ENCODE measurements around the gene NPSR1. TPM values are rescaled to one million over a fixed set of nuclear protein-coding genes. Genes with fewer than 3 reads are reported as not detected.

The NPSR1 gene
- polyA plus RNA-seq, 5 donors, result 0.09 TPM; not detected in 4

DNA sequence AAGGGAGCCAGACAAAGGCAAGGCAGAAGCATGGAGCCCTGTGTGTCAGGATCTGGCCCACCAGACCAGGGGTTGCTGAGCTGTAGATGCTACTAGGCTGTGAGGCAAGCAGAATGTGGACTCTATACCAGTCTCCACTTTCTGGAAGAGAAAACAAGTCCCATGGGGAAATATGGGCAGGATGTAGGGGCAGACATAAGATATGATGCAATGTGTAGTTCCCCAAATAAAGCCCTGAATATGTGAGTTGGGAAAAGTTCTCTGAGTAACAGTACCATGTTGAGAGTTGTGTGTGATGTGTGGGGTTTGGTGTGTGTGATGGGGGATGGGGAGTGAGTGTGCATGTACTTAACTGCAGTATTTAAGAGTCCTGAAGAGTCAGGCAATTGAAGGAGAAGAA, 62.3 kb downstream of the NPSR1 start:
- no peak for DNase-seq

DNA sequence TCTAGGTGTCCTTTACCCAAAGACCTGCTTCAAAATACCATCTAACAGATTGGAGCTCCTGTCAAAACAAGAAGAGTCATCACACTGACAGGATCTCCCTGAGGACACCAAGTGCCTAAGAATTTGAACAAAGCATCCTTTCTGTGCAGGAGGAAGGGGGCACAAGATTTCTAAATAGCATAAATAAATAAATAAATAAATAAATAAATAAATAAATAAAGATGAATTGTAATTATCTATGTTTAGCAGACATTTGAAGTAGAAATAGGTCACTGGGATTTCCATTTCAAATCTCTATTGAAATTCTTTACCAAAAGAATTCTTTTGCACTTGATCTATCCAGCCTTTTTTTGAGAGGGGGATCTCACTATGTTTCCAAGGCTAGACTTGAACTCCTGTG, 65.3 kb downstream of the NPSR1 start:
- DNase-seq, result no peak

DNA sequence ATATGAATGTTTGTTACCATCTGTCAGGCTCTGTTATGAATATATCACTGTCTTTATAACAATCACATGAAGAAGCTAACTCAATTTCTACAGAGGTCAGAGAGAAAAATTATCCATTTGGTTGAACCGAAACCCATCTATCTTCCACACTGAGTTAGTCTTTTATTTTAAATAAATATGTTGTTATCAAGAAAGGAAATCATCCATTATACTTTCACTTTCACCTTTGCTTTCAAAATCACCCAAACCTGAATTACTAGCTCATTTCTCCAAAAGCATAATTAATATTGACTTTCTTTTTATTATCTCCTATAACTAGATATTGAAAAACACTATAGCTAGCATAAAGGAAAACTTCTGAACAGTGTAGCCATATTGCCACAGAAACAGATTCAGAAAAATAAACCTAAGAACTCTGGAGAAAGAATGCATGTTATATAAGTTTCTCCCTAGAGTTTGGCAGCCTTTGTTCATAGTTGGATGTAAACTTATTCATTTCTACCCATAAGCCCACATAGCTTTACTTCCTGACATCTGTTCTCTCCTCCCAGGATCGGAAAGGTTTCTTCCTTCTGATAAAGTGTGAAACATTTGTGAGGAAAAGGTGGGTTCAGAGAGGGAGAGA, 66.0 kb downstream of the NPSR1 start:
- no peak for DNase-seq

DNA sequence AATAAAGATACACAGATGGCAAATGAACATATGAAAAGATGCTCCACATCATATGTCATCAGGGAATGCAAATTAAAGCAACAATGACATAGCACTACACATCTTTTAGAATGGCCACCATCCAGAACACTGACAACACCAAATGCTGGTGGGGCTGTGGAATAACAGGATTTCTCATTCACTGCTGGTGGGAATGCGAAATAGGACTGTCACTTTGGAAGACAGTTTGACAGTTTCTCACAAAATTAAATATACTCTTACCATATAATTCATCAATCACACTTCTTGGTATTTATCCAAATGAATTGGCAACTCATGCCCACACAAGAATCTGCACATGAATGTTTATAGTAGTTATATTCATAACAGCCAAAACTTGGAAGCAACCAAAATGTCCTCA, 68.2 kb downstream of the NPSR1 start:
- no peak for DNase-seq

DNA sequence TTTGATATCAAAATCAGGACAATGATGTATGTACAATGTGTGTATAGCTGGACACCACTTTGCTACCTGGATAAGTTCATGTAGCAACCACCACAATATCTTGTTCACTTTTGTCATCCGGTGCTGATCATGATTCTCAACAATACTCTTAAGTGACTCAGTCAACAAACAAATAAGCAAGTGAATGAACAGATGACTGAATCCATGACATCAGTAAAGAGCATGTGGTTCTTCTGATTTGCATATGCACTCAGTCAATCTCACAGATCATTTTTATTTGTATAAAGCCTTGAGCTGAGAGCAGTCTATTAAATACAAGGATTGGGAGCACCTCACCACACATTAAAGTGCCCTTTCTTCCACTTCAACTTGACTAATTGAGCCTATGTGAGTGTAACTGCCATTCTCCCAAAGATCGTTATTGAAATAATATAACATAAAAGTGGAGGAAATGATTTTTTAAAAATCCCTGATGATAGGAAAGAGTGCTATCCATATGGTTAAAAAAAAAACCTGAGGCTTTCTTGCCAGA, 69.5 kb downstream of the NPSR1 start:
- DNase-seq, result no peak

DNA sequence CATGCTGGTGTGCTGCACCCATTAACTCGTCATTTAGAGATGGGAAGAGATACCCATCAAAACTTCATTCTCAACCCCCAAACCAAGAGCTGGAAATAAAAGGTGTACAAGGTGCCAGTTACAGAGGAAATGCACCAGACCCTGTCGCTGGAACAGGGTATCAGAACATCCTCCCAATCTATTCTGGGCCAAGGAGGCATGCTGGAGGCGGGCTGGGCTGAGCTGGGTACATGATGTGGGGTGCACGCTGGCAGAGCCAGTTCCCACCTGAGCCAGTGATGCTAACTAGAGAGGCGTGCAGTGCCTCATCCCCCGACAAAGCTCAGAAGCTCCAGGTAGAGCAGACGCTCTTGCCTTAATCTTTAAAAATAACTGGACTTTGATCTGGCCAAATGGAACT, 70.1 kb downstream of the NPSR1 start:
- no peak for DNase-seq

DNA sequence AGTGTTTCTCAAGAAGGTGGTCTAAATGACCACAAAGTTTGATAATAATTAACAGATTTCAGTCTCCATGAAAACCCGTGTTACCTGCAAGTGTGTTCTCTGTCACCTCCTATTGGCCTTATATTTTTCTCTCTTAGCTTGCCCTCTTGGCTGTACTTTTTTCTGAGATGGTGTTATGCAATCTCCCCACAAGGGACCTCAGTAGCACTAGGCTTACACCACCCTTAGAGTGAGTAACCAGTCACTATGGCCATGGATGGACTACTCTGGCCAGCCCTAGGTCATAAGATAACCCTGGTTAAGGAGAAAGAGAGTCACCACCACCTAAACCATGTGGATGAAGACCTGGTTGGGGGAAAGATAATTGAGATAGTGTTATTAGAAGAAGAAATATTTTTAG, 76.8 kb downstream of the NPSR1 start:
- DNase-seq, result no peak

GRCh38 chr7:34735526-34735925, 77.5 kb downstream of the NPSR1 start:
- no peak for DNase-seq

DNA sequence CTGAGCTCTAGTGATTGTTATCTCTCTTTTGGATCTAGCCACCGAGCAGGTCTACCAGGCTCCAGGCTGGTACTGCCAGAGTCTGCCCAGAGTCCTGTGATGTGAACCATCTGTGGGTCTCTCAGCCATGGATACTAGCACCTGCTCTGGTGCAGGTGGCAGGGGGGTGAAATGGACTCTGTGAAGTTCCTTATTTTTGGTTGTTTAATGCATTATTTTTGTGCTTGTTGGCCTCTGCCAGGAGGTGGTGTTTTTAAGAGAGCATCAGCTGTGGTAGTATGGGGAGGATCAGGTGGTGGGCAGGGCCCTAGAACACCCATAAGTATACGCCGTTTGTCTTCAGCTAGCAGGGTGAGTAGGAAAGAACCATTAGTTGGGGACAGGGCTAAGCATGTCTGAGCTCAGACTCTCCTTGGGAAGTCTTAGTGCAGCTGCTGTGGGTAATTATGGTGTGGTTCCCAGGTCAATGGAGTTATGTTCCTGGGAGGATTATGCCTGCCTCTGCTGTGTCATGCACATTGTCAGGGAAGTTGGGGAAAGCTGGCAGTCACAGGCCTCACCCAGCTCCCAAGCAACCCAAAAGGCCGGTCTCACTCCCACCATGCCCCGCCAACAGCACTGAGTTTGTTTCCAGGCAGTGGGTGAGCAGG, 81.8 kb downstream of the NPSR1 start:
- DNase-seq, result no peak

DNA sequence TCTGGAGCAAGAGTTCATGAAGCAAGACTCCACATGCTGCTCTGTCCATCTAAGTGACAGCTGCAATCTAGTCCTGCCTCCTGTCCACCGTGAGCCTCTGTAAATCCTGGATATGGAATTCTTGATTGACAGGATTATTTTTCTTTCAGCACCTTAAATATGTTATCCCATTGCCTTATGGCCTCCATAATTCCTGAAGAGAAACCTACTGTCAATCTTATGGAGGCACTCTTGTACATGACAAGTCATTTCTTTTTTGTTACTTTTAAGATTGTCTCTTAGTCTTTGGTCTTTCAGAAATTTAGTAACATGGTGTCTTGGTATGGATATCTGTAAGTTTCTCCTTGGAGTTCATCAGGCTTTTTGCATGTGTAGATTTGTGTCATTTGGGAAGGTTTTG, 82.8 kb downstream of the NPSR1 start:
- no peak for DNase-seq

DNA sequence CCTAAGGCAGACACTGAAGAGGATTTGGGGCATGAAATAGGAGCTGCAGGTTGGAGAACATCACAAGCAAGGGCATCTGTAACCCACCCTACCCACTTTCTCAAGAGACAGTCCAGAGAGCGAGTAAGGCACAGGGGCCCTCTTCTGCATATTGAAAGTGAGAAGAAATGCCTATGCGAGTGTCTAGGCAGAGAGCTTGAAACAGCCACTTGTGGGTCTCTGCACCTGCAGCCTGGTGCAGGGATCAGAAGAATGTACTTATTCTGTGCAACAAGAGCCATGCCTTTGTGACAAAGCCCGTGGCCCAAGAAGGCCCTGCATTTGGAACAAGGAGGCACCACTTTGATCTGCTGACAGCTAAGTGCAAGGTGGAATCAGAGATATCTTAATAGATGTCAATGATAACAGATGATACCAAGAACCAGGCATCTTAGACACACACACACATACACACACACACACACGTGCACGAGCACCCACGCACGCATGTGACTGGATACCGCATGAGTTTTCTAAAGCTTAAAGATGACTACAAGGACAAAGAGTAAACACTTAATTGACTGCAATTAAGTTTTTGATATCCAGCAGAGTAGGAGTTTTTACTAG, 89.3 kb downstream of the NPSR1 start:
- no peak for DNase-seq

DNA sequence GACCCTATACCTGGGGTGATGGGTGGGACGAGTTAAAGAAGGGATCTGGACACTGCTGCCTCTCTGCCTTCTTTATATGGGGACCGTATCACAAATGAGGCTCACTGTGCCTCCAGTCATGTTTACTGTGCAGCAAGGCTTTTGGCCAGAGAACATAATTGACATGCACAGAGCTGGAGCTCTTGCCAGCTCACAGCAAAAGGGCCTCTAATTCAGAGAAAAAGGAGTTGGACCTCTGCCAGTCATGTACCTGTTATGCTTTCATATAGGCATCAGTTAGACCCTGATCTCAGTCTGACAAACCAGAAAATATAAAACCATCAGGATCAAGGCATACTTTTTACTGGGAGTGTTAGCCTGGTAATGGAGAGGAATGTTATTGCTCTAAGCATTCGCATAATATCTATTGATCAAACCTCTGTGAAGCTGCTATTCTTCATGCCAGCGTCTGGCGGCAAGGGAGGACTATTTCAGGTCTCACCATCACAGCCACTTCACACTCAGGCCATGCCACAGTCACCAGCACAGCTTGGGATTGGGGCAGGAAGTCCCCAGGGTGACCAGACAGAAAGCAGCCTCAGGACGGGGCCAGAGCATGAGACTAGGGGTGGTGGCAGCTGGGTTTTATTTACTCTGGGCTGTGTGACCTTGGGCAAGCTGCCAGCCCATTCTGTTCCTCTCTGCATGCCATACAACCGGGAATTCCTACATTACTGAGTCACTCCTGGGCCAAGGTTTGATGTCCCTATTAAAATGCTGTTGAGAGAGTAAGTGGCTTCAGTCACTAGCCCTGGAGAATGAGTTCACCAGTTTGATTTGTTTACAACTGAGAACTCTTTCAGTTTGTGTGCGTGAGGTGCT, 90.1 kb downstream of the NPSR1 start:
- DNase-seq, result peak; percentile 51 to 62

GRCh38 chr7:34748728-34749089, 90.7 kb downstream of the NPSR1 start:
- no peak for DNase-seq

DNA sequence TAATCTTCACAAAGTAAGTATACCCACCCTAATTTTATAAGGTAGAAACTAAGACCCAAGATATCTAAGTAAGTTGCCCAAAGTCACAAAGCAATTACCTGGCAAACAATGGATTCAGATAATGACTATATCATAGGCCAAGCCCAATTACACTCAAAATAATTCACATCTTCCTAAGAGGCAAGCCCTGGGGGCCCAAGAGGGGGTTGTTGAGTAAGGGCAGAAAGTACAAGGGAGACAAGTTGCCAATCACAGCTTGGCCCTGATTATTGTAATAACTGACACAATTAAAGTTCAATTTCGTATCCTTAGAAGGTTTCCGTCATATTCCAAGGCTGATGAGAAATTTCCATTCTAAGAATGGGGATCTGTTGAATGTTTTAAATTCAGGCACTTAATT, 91.4 kb downstream of the NPSR1 start:
- DNase-seq, result no peak

DNA sequence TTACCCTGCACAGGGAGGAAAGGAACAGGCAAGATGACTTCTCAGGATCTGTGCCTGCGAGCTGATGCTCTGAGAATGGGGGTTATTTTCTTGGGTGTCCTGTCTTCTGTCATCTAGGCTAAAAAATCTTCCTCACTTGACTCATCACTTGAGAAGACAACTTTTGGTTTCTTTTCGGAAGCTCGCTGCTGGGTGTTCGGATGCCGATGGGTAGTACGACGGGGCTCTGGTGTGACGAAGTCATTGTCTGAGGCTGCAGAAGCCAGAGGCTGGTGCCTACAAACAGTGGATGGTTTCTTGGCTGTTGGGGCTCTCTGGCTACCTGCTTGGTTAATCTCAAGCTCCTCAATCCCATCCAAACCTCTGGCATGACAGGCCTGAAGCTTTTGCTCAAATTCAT, 92.2 kb downstream of the NPSR1 start:
- DNase-seq, result no peak

DNA sequence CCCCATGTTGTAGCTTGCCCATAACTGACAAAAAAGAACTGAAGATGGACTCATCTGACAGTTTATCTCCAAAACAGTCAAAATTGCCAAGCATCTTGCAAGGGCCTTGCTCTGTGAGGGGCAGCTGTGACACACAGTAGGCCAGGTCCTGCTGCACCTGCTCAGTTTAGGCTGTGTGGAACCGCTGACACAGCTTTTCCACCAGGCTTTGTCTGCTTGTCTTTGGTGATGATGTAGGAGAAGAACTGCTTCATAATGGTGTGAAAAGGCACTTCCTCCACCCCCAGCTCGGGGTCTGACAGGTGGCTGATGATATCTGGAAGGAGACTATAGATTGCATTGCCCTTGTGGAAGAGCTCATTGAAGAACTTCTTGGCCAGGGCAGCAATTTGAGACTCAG, 92.6 kb downstream of the NPSR1 start:
- DNase-seq, result no peak

DNA sequence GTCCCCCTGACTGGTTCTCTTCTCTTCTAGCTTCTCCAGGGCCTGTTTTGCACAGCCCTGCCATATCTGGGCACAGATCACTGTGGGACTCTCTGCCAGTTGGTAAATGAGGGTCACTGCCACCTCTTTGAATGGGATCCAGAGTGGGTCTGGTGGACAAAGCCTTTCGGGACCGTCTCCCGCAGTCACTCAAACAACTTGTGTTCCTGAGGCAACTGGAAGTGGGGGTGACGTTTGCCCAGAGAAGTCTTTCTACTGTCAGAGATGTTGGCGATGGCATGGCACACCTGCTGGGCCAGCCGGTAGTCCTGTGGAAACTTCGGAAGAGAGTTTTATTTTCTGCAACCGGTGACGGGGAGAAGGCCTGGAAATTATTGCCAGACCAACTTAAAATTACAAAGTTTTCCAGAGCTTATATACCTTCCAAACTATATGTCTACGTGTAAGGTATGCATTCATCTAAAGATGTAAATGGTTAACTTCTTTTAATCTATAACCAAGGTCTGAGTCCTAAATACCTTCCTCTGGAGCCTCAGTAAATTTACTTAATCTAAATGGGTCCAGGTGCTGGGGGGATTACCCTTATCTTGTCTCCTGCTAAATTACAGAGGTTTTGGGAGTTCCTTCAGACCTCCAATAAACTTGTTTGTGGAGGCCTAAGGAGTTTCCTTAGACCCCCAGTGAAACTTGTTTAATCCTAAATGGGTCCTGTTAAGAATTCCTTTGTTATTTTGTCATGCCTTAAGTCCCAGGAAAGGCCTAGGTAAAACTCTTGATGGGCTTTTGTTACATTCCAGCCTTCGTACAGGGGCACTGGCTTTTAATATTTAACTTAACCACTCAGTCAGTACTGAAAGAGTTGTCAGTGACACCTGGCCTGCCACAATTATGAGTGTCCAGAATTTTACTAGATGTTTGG, 94.0 kb downstream of the NPSR1 start:
- no peak for DNase-seq

DNA sequence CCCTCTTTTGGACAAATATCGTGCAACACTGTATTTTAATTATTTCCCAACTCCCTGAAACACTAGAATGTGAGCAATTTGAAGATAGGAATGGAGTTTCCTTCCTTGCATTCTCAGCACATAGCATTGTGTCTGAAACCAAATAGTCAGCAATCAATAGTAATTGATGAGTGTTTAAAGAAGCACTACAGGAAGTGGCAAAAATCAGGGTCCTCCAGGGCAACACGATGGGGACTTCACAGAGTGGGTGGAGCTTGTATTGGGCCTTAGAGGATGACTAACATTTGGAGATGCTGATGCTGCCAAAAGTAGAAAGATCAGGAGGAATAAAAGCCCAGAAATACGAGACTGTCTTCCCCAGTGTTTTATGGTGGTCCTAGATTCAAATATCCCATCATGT, 94.9 kb downstream of the NPSR1 start:
- no peak for DNase-seq

DNA sequence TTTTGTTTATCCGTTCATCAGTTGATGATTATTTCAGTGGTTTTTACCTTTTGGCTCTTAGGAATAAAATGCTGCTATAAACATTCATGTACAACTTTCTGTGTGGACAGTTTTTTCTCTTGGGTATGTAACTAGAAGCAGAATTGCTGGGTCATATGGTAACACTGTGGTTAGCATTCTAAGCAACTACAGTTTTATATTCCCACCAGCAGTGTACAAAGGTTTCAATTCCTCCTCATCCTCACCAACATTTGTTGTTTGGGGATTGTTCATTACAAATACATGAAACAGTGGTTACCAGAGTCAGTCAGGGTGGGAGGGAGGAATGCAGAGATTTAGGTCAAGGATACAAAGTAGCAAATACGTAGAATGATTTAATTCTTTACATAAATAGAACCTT, 97.0 kb downstream of the NPSR1 start:
- DNase-seq, result no peak

DNA sequence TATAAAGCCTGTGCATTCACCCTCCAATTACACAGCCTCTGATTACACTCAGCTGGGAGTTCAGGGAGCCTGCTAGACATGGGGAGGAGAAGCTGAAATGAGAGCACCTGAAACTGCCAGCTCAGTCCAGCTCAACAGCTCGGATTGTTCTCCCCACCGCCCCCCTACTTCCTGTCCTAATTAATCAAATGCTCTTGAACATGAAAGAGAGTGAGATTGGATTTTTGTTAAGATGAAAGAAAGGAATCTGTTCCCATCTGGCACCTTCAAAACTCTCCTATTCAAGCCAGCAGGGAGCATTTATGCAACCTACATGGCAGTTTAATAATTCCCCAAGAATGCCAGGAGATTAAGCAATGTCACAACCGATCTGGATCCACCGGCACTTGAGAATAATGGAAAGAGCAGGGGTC, 98.0 kb downstream of the NPSR1 start:
- no peak for DNase-seq

DNA sequence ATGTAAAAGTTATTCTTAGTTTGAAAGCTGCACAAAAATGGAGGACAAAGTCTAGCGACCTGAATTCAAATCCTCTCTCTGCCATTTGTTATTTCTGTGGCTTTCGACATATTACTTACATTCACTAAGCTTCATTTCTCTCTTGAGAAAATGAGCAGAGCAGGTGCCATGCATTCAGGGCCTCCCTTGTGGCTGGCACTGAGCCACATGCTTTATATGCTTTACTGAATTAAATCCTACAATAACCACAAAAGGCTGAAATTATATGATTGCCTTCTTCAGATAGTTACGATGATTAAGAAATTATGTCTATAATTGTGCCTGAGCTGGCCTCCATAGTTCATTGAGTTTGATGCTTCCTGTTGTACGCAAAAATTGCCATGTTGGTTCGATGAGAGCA, 98.7 kb downstream of the NPSR1 start:
- DNase-seq, result no peak
